Glomerular visceral epithelial cell (primary cell): ENCODE results near the gene CCNB2.

ENCODE experiments used
- DNase-seq: peaks from one replicate; pipeline ENCODE4 v3.0.0-alpha.2; 2016; ENCODE audit errors: extremely low spot score

CCNB2 gene

GRCh38 chr15:59166601-59167265, 61.8 kb downstream of the CCNB2 start:
- DNase-seq: no peak

- DNase-seq: peak; percentile 61
Measured at GRCh38 chr15:59168536-59168935, 63.6 kb downstream of the CCNB2 start.

GRCh38 chr15:59169251-59169708, 64.3 kb downstream of the CCNB2 start:
- peak; percentile 57 for DNase-seq

GRCh38 chr15:59170295-59171066, 65.5 kb downstream of the CCNB2 start:
- peak; percentile 79 for DNase-seq

GRCh38 chr15:59171067-59171397, 66.1 kb downstream of the CCNB2 start:
- DNase-seq: no peak

- DNase-seq: no peak
Measured at GRCh38 chr15:59172289-59172901, 67.4 kb downstream of the CCNB2 start.

- no peak for DNase-seq
Measured at GRCh38 chr15:59173194-59173593, 68.2 kb downstream of the CCNB2 start.

- no peak for DNase-seq
Measured at GRCh38 chr15:59174151-59174834, 69.3 kb downstream of the CCNB2 start.
